C4-2B (cell line): ENCODE measurements around the gene CTNNA3.

Source experiments
- ZFX ChIP-seq: fragments of 450-650 bp; IDR thresholded peaks from 2 replicates; pipeline ENCODE4 v1.6.1; 2017
- TF ChIP-seq, protein P1 (sequence below): fragments of 450-650 bp; conservative IDR thresholded peaks from 2 replicates; pipeline ENCODE4 v1.5.1; 2017; ENCODE audit warnings: mild to moderate bottlenecking

- TF ChIP-seq, protein P1, sequence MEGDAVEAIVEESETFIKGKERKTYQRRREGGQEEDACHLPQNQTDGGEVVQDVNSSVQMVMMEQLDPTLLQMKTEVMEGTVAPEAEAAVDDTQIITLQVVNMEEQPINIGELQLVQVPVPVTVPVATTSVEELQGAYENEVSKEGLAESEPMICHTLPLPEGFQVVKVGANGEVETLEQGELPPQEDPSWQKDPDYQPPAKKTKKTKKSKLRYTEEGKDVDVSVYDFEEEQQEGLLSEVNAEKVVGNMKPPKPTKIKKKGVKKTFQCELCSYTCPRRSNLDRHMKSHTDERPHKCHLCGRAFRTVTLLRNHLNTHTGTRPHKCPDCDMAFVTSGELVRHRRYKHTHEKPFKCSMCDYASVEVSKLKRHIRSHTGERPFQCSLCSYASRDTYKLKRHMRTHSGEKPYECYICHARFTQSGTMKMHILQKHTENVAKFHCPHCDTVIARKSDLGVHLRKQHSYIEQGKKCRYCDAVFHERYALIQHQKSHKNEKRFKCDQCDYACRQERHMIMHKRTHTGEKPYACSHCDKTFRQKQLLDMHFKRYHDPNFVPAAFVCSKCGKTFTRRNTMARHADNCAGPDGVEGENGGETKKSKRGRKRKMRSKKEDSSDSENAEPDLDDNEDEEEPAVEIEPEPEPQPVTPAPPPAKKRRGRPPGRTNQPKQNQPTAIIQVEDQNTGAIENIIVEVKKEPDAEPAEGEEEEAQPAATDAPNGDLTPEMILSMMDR = no peak
- TF ChIP-seq ZFX = no peak
Measured at GRCh38 chr10:67575532-67575931, 120.5 kb downstream of the CTNNA3 start.
